Naive thymus-derived CD4-positive, alpha-beta T cell (primary cell): Measurements from ENCODE around the gene MORN5. TPM values are rescaled to one million over a fixed set of nuclear protein-coding genes. Genes with fewer than 3 reads are reported as not detected.

ENCODE experiments used
- ATAC-seq: fragments of 150-1000 bp; cut with Tn5 transposase; 2 replicates; pipeline ENCODE4 v1.10.0; 2021; ENCODE audit warnings: mild to moderate bottlenecking, moderate library complexity
- CTCF ChIA-PET: fragments of 350-600 bp; sonication (Branson Sonifier 250); formaldehyde crosslinking; loops from one replicate; lab custom pipeline; 2021; ENCODE audit warnings: antibody characterized with exemption; lab: Charles Lee
- POLR2A ChIA-PET: fragments of 350-600 bp; sonication (Branson Sonifier 250); formaldehyde crosslinking; loops from one replicate; lab custom pipeline; 2021; ENCODE audit warnings: antibody characterized with exemption, inconsistent platforms; lab: Charles Lee
- DNase-seq, 9 donors: peaks; one replicate each; pipeline versions ENCODE4 v3.0.0 to v3.0.0-alpha.2; 2020 to 2022; ENCODE audit warnings: mixed read lengths in 1 of 9
- H3K27ac ChIP-seq: one replicate; pipeline ENCODE4 v1.7.0; 2013; ENCODE audit warnings: mild to moderate bottlenecking, low read depth, low read length, moderate library complexity
- H3K27me3 ChIP-seq, 2 donors: one replicate each; pipeline ENCODE4 v1.7.0; 2013; ENCODE audit warnings: low read length in 2 of 2, mild to moderate bottlenecking in 2 of 2, moderate library complexity in 2 of 2; ENCODE audit not compliant: control insufficient read depth in 2 of 2, insufficient read depth in 2 of 2
- H3K36me3 ChIP-seq, 3 experiments: 1 replicate in 2 of 3; 2 replicates in 1 of 3; pipeline ENCODE4 v1.7.0; 2013; ENCODE audit warnings: low read length in 3 of 3, mild to moderate bottlenecking in 3 of 3, moderate library complexity in 1 of 3; ENCODE audit not compliant: insufficient read depth in 3 of 3, control insufficient read depth in 2 of 3
- H3K4me1 ChIP-seq, 2 donors: one replicate each; pipeline ENCODE4 v1.7.0; 2013; ENCODE audit warnings: low read length in 2 of 2, mild to moderate bottlenecking in 2 of 2, moderate library complexity in 1 of 2; ENCODE audit not compliant: control insufficient read depth in 2 of 2, insufficient read depth in 2 of 2
- H3K4me3 ChIP-seq: 2 replicates; pipeline ENCODE4 v1.7.0; 2013; ENCODE audit warnings: mild to moderate bottlenecking, low read length
- H3K9me3 ChIP-seq, 3 experiments: 1 replicate in 2 of 3; 2 replicates in 1 of 3; pipeline ENCODE4 v1.7.0; 2013; ENCODE audit warnings: low read length in 3 of 3; ENCODE audit not compliant: control insufficient read depth in 2 of 3
- H3K27ac Mint-ChIP-seq, 9 donors: one replicate each; pipeline ENCODE4 v1.8.0; 2020 to 2022; ENCODE audit warnings: mixed read lengths in 9 of 9, mild to moderate bottlenecking in 8 of 9, moderate library complexity in 5 of 9, inconsistent platforms in 2 of 9
- H3K27me3 Mint-ChIP-seq, 5 donors: one replicate each; pipeline ENCODE4 v1.8.0; 2021 to 2022; ENCODE audit warnings: mixed read lengths in 5 of 5, mild to moderate bottlenecking in 1 of 5
- H3K36me3 Mint-ChIP-seq, 5 donors: one replicate each; pipeline ENCODE4 v1.8.0; 2020 to 2022; ENCODE audit warnings: mixed read lengths in 5 of 5, mild to moderate bottlenecking in 3 of 5, inconsistent platforms in 1 of 5
- H3K4me1 Mint-ChIP-seq, 7 donors: one replicate each; pipeline ENCODE4 v1.8.0; 2020 to 2022; ENCODE audit warnings: mixed read lengths in 7 of 7, mild to moderate bottlenecking in 3 of 7, inconsistent platforms in 1 of 7
- H3K4me3 Mint-ChIP-seq, 10 donors: one replicate each; pipeline ENCODE4 v1.8.0; 2020 to 2022; ENCODE audit warnings: mild to moderate bottlenecking in 10 of 10, mixed read lengths in 10 of 10, moderate library complexity in 6 of 10, inconsistent platforms in 2 of 10
- H3K9me3 Mint-ChIP-seq, 11 donors: one replicate each; pipeline ENCODE4 v1.8.0; 2020 to 2022; ENCODE audit warnings: mixed read lengths in 11 of 11, mild to moderate bottlenecking in 4 of 11, inconsistent platforms in 1 of 11, moderate library complexity in 1 of 11
- intact Hi-C, 2 donors: fragments of 100-400 bp; cut with micrococcal nuclease; formaldehyde crosslinking; loops; one replicate each; pipeline ENCODE4 v1.15.1; 2023
- polyA plus RNA-seq, 2 donors: library from polyadenylated mRNA; unstranded; fragments of 300-500 nt; fragmentation: Illumina TruSeq; gene quantifications; one replicate each; pipeline ENCODE4 v1.2.3, GENCODE V29; 2021
- total RNA-seq, 6 experiments: library from RNA in 5 of 6; stranded (reverse) in 5 of 6; gene quantifications; 1 replicate in 5 of 6; 2 replicates in 1 of 6; pipeline ENCODE4 v1.2.3 and lab custom pipeline; 2021 to 2026

The MORN5 gene
- total and polyA plus RNA-seq, 7 experiments from 2014 or later, result not detected

DNA sequence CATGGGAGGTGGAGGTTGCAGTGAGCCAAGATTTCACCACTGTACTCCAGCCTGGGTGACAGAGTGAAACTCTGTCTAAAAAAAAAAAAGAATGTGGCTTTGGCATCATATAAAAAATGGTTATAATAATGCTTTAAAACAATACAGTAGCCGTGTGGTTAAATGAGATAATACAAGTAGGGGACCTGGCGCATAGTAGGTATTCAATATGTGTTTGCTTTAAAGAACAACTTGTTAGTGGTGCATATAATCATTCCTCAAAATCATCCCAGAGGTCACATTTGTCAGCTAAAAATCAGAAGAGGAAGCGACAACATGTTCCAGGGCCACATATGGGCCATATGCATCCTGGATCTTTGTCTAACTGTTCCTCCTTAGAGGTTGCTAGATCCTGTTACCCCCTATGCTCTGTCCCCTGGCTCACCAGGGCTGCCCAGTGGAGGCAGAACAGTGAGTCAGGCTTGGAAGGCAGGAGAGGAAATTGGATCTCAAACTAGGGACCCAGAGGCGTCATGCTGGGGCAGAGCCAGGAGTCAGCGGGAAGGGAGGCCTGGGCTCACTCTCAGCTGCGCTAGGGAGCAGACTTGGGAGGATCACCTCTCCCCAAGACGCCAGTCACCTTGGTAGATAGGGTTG lies 41.4 kb downstream of the MORN5 start:
- Histone ChIP-seq H3K27me3 (no peaks in the 10 kb centered on the region), H3K9me3 (no peaks in the 10 kb centered on the region), H3K36me3 (no peaks in the 10 kb centered on the region), H3K4me3 (no peak overlapping the region), H3K4me1 (no peaks in the 10 kb centered on the region), H3K27ac (no peak overlapping the region)
- DNase-seq, result no peak
- intact Hi-C loops, result no loop called here
- no peaks in the 10 kb centered on the region for H3K9me3 Mint-ChIP-seq
- H3K27me3 Mint-ChIP-seq, result peaks cover 0 to 10% (median 0%) of the 10 kb centered on the region in 5 donors
- ChIA-PET POLR2A (no interaction called here), CTCF (no interaction called here)
- no peaks in the 10 kb centered on the region for H3K36me3 Mint-ChIP-seq
- H3K4me1 Mint-ChIP-seq, result peaks cover 0 to 3% (median 0%) of the 10 kb centered on the region in 7 donors
- no peak overlapping the region for H3K27ac Mint-ChIP-seq
- H3K4me3 Mint-ChIP-seq, result no peak overlapping the region
- ATAC-seq, result no peak

DNA sequence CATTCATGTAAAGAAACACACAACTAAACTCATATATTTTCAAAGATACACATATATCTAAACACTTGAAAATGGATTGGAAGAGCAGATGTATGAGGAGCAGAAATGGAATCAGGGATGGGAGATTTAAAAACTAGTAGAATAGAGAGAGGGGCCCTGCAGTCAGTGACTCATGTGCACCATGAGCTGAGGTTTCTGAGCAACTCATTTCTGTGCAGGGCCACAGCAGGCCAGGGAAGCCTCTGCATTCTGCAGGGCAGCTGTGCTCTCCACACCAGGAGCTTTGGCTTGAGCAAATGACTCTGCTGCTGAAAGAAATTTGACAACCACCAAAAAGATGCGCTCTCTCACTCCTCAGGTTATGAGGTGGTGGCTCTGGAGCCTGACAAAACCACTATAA lies 41.9 kb downstream of the MORN5 start:
- Histone ChIP-seq H3K27ac (no peak overlapping the region), H3K27me3 (no peaks in the 10 kb centered on the region), H3K4me1 (no peaks in the 10 kb centered on the region), H3K36me3 (no peaks in the 10 kb centered on the region), H3K9me3 (no peaks in the 10 kb centered on the region), H3K4me3 (no peak overlapping the region)
- Mint-ChIP-seq H3K4me1 (peaks cover 0 to 3% (median 0%) of the 10 kb centered on the region in 7 donors), H3K27ac (no peak overlapping the region), H3K36me3 (no peaks in the 10 kb centered on the region), H3K9me3 (no peaks in the 10 kb centered on the region), H3K27me3 (peaks cover 0 to 8% (median 0%) of the 10 kb centered on the region in 5 donors), H3K4me3 (no peak overlapping the region)
- ChIA-PET POLR2A (no interaction called here), CTCF (no interaction called here)
- no peak for DNase-seq
- intact Hi-C loops, result no loop called here
- ATAC-seq, result no peak

DNA sequence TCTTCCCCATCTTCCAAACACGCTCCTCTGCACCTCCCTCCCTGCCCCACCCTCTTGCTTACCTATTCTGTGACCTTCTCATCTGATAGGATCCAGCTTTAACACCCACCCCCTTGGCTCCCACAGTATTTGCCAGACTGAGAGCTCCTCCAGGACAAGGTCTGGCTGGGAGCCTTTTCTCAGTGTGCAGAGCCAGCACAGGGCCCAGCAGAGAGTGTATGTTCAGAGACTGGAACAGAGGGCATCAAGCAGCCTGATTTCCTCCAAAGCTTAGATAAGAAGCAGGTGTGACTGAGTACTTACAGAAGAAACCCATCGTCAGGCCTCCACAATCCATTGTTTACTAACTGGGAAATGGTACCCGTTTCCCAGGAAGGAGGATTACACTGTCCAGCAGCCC lies 42.4 kb downstream of the MORN5 start:
- ATAC-seq, result no peak
- no peaks in the 10 kb centered on the region for H3K9me3 Mint-ChIP-seq
- no peak for DNase-seq
- H3K36me3 Mint-ChIP-seq, result no peaks in the 10 kb centered on the region
- H3K36me3 ChIP-seq, result no peaks in the 10 kb centered on the region
- H3K27ac ChIP-seq, result no peak overlapping the region
- POLR2A ChIA-PET, result no interaction called here
- peaks cover 0 to 3% (median 0%) of the 10 kb centered on the region in 7 donors for H3K4me1 Mint-ChIP-seq
- H3K27me3 Mint-ChIP-seq, result peaks cover 0 to 7% (median 4%) of the 10 kb centered on the region in 5 donors
- H3K9me3 ChIP-seq, result no peaks in the 10 kb centered on the region
- CTCF ChIA-PET, result no interaction called here
- H3K27me3 ChIP-seq, result no peaks in the 10 kb centered on the region
- no peak overlapping the region for H3K27ac Mint-ChIP-seq
- intact Hi-C loops, result no loop called here
- no peaks in the 10 kb centered on the region for H3K4me1 ChIP-seq
- H3K4me3 ChIP-seq, result no peak overlapping the region
- no peak overlapping the region for H3K4me3 Mint-ChIP-seq

DNA sequence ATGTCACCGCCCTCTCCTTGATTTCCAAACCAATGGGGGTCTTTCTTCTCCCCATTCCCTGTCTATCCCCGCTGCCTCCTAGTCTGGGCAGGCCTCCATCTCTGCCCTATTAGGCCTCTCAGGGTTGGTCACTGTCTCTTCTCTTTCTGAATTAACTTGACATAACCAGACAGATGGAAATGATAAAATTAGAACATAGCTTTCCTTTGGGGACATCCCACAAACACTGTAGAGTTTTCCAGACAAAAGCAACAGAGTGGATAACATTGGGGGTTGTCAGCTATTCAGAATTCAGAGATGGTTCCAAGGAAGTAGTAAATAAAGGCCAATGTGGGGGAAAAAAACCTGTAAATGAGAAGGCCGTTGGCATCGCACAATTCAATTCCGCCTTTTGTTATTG lies 44.3 kb downstream of the MORN5 start:
- peaks cover 0 to 15% (median 14%) of the 10 kb centered on the region in 5 donors for H3K27me3 Mint-ChIP-seq
- Histone ChIP-seq H3K4me1 (no peaks in the 10 kb centered on the region), H3K9me3 (no peaks in the 10 kb centered on the region), H3K36me3 (no peaks in the 10 kb centered on the region), H3K27ac (no peak overlapping the region), H3K27me3 (no peaks in the 10 kb centered on the region), H3K4me3 (no peak overlapping the region)
- intact Hi-C loops, result no loop called here
- H3K4me3 Mint-ChIP-seq, result no peak overlapping the region
- ATAC-seq (no peak), DNase-seq (no peak)
- no peaks in the 10 kb centered on the region for H3K9me3 Mint-ChIP-seq
- no peaks in the 10 kb centered on the region for H3K36me3 Mint-ChIP-seq
- no peaks in the 10 kb centered on the region for H3K4me1 Mint-ChIP-seq
- H3K27ac Mint-ChIP-seq, result no peak overlapping the region
- POLR2A ChIA-PET, result no interaction called here
- CTCF ChIA-PET, result no interaction called here

DNA sequence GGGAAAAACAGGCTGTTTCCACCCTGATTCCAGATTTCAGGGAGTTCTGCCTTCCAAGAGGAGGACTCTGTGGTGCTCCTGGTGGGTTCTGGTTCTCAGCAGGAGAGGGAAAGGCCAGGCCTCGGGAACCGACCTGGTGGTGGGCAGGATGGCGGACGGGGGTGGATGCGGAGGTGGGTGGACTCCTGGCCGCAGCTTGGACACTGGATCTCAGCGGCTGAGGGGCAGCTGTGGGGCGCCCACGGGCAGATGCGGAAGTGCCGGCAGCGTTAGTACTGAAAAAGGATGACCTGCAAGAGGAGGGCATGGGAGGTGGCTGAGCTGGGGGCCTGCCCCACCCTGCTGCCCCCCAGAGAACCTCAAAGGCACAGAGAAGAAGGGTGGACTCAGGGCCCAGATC lies 44.8 kb downstream of the MORN5 start:
- H3K27ac ChIP-seq, result no peak overlapping the region
- H3K36me3 ChIP-seq, result no peaks in the 10 kb centered on the region
- ATAC-seq, result no peak
- ChIA-PET CTCF (no interaction called here), POLR2A (no interaction called here)
- Mint-ChIP-seq H3K4me1 (no peaks in the 10 kb centered on the region), H3K9me3 (no peaks in the 10 kb centered on the region), H3K27ac (no peak overlapping the region), H3K27me3 (peaks cover 0 to 20% (median 14%) of the 10 kb centered on the region in 5 donors), H3K4me3 (no peak overlapping the region), H3K36me3 (no peaks in the 10 kb centered on the region)
- no peak for DNase-seq
- H3K4me1 ChIP-seq, result no peaks in the 10 kb centered on the region
- H3K27me3 ChIP-seq, result no peaks in the 10 kb centered on the region
- no peaks in the 10 kb centered on the region for H3K9me3 ChIP-seq
- H3K4me3 ChIP-seq, result no peak overlapping the region
- intact Hi-C loops, result no loop called here

- no peaks in the 10 kb centered on the region for H3K4me1 Mint-ChIP-seq
- no peaks in the 10 kb centered on the region for H3K9me3 Mint-ChIP-seq
- no peak overlapping the region for H3K27ac Mint-ChIP-seq
- H3K4me3 Mint-ChIP-seq, result no peak overlapping the region
- H3K27me3 Mint-ChIP-seq, result peaks cover 1 to 27% (median 16%) of the 10 kb centered on the region in 5 donors
- Histone ChIP-seq H3K4me1 (no peaks in the 10 kb centered on the region), H3K36me3 (no peaks in the 10 kb centered on the region), H3K4me3 (no peak overlapping the region), H3K27me3 (no peaks in the 10 kb centered on the region), H3K9me3 (no peaks in the 10 kb centered on the region), H3K27ac (no peak overlapping the region)
- ATAC-seq (no peak), DNase-seq (no peak)
- CTCF ChIA-PET, result no interaction called here
- H3K36me3 Mint-ChIP-seq, result no peaks in the 10 kb centered on the region
- intact Hi-C loops, result no loop called here
- POLR2A ChIA-PET, result no interaction called here
These were observed 45.5 kb downstream of the MORN5 start for GRCh38 chr9:122205176-122205575.
